HG02588 (cell line): ENCODE results near the gene UBR2.
"Not testable (repeated sequence)": the region's sequence is repeated elsewhere in the genome, so short reads cannot be mapped to it uniquely, and the experiment has no call there.

Experiments used
- ATAC-seq: cut with Tn5 transposase; IDR thresholded peaks from one replicate; pipeline ENCODE4 v1.9.1; 2021; ENCODE audit warnings: mild to moderate bottlenecking, moderate library complexity; ENCODE audit not compliant: unreplicated experiment

Gene UBR2

DNA sequence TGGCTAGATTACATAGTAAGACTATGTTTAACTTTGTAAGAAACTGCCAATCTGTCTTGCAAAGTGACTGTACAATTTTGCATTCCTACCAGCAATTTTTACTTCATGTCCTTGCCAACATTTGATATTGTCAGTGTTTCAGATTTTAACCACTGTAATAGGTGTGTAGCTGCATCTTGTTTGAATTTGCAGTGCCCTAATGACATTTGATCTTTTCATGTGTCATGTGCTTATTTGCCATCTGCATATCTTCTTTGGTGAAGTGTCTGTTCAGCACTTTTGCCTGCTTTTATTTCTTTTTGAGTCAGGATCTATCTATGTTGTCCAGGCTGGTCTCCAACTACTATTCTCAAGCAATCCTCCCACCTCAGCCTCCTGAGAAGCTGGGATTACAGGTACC is 161.0 kb downstream of the UBR2 start:
- no peak for ATAC-seq

DNA sequence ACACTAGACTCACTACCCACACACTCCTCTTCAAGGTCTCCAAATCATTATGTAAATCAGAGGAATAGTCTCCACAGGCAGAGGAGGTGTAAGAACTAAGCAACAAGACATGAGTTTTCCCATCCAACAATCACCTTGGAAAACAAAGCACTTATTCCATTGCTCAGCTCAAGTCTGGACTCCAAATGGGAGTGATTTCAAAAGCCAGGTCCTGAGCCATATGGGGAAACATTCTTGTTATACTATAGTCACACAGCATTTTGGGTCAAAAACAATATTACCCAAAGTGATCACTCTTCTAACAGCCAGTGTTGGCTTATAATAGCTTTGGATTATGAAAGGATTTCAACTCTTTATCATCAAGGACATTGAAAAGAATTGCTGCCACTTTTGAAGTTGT is 162.2 kb downstream of the UBR2 start:
- ATAC-seq: no peak

DNA sequence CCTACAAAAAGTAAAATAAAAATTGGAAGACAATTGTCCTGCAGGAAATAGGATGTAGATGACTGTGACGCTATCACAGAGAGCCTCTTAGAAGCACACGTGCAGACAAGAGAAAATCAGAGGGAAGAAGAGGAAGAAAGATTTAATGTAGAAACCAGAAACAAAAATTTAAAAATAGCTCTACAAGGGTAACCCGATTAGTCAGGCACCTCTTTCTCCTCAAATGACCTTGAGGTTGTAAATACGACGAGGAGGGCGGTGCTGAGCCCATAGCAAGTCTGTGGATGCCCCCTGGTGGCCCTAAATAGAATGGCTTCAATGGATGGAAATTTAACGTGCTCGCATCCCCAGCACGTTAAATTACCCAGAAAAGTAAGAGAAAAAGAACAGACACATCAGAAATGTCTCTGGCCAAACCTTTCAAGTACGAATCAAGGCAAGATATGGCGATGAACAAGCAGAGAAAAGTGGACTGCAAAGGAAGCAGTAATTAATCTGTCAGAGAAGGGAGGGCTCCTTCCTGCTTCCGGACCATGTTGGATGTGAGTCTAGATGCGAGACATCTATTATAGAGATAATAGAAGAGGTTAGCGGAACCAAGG is 162.8 kb downstream of the UBR2 start:
- ATAC-seq: peak; percentile 74

DNA sequence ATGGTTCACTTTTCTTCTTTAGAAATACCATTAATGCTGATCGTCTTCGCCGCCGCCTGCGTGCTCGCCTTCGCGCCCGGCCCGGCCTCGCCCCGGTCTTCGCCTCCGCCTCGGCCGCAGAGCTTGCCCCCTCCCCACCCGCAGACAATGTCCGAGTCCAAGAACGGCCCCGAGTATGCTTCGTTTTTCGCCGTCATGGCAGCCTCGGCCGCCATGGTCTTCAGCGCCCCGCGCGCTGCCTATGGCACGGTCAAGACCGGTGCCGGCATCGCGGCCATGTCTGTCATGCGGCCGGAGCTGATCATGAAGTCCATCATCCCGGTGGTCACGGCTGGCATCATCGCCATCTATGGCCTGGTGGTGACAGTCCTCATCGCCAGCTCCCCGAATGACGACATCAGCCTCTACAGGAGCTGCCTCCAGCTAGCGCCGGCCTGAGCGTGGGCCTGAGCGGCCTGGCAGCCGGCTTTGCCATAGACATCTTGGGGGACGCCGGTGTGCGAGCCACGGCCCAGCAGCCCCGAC is 163.3 kb downstream of the UBR2 start:
- no peak for ATAC-seq

DNA sequence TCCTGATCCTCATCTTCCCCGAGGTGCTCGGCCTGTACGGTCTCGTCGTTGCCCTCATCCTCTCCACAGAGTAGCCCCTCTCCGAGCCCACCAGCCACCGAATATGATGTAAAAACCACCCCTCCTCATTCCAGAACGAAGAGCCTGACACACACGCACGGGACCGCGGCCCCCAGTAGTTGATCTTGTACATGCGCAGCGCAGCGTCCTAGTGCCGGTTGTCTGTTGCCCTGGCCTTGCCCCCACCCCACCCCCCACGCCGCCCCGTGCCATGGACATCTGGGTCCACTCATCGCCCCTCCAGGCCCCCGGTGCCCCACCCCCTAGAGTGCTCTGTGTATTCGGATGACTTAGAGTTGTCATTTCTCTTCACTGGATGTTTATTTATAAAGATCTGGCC is 163.8 kb downstream of the UBR2 start:
- no peak for ATAC-seq

DNA sequence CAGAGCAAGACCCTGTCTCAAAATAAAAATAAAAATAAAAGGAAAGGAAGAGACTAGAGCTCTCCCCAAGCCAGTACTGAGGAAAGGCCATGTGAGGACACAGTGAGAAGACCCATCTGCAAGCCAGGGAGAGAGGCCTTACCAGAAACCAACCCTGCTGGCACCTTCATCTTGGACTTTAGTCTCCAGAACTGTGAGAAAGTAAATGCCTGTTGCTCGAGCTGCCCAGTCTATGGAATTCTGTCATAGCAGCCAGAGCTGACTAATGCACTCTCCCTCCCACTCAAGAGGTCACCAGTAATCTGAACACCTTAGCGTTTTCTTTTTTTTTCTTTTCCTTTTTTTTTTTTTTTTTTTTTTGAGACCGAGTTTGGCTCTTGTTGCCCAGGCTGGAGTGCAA is 165.9 kb downstream of the UBR2 start:
- ATAC-seq: no peak

DNA sequence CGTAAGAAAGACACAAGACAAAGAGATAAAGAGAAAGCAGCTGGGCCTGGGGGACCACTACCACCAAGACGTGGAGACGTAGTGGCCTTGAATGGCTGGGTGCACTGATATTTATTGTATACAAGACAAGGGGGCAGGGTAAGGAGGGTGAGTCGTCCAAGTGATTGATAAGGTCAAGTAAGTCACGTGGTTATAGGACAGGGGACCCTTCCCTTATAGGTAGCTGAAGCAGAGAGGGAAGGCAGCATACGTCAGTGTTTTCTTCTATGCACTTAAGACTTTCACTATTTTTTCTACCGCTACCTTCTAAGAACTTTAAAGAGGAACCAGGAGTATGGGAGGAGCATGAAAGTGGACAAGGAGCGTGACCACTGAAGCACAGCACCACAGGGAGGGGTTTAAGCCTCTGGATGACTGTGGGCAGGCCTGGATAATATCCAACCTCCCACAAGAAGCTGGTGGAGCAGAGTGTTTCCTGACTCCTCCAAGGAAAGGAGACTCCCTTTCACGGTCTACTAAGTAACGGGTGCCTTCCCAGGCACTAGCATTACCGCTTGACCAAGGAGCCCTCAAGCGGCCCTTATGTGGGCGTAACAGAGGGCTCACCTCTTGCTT is 170.1 kb downstream of the UBR2 start:
- not testable (repeated sequence) for ATAC-seq

DNA sequence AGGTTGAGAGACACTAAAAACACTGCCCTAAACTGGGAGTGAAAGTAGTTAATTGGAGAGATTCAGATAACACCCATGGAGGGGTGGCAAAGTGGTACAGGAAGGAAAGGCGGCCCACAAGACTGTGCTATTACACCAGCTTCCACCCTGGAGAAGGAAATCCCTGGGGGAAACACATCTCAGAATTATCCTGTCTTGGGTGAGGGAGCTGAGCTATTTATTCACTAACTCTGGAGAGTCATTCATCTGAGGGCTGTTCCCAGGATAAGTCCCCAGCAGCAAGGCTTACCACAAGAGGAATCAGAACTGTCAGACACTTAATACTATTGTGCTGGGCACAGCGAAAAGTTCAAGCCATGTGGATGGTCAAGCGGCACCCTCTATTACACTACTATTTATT is 172.1 kb downstream of the UBR2 start:
- ATAC-seq: no peak

DNA sequence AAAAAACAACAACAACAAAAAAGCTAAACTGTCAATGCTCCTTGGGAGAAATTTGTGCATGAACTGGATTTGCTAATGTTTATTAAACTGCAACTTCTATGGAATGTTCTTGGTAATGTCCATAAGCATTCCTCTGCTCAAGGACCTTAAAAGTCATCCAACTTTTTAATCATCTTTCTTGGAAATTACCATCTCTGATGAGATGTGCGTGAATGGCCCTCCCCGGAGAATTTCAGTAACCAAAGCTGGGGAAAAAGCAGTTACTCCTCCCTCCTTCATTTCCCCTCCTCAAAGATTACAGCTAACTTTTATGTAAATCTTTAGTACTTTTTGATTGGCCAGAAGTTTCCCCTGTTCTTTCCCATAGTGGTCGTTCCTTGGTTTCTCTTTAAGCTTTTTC is 176.9 kb downstream of the UBR2 start:
- no peak for ATAC-seq

DNA sequence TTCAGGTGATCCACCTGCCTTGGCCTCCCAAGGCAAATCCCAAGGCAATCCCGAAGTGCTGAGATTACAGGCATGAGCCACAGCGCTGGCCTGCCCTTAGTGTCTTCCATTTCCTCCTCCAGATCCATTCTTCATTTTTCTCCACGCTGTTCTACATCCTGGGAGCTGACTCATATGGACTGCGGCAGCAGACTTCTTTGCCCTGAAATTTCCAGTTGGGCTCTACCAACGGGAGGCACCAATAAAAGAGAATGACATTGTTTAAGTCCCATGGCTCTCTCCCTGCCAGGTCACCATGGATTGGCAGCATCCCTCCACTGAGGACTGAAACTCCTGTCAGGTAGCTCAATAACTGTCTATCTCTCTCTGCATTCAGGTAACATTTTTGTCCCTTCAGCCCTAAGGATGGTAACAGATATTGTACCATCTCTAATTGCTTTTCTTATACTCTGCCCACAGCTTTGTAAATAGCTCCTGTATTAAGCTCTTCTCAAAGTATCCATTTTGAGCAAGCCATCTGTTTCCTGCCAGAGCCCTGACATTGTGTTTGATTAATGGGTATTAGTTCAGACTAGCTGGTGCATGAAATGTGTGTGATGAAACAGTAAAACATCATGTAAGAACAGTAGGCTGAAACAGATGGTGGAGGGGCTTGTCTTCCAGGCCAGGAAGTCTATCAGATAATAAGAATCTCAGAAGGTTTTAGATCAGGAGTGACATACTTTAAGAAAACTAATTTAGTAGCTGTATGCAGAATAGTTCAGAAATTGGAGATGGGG is 178.5 kb downstream of the UBR2 start:
- no peak for ATAC-seq
